GM19438 (cell line): ENCODE results near the gene PCBP4.

Source experiments
- ATAC-seq: cut with Tn5 transposase; IDR thresholded peaks from one replicate; pipeline ENCODE4 v1.9.1; 2021; ENCODE audit warnings: low read depth; ENCODE audit not compliant: unreplicated experiment

Gene PCBP4

GRCh38 chr3:51958603-51959521 lies 8.4 kb downstream of the PCBP4 start:
- no peak for ATAC-seq

GRCh38 chr3:51957520-51958205 lies 9.6 kb downstream of the PCBP4 start:
- no peak for ATAC-seq

- no peak for ATAC-seq
Measured at GRCh38 chr3:51955893-51956770, 11.1 kb downstream of the PCBP4 start.

GRCh38 chr3:51955175-51955892 lies 11.9 kb downstream of the PCBP4 start, which contains the start of gene GPR62:
Gene GPR62 (plus strand): TSS chr3:51955381. CDS start chr3:51955653, 272 bp downstream.
- no peak for ATAC-seq

- no peak for ATAC-seq
Measured at GRCh38 chr3:51954713-51955112, 12.5 kb downstream of the PCBP4 start.

GRCh38 chr3:51954105-51954504 lies 13.1 kb downstream of the PCBP4 start:
- ATAC-seq: no peak

GRCh38 chr3:51953445-51953844 lies 13.8 kb downstream of the PCBP4 start:
- ATAC-seq: no peak

GRCh38 chr3:51950899-51951298 lies 16.4 kb downstream of the PCBP4 start:
- ATAC-seq: no peak

GRCh38 chr3:51949121-51949520 lies 18.1 kb downstream of the PCBP4 start:
- ATAC-seq: no peak

- no peak for ATAC-seq
Measured at GRCh38 chr3:51948016-51948580, 19.2 kb downstream of the PCBP4 start.

GRCh38 chr3:51947215-51947900 lies 19.9 kb downstream of the PCBP4 start:
- no peak for ATAC-seq

GRCh38 chr3:51946796-51947195 lies 20.5 kb downstream of the PCBP4 start:
- no peak for ATAC-seq

- no peak for ATAC-seq
Measured at GRCh38 chr3:51945926-51946705, 21.1 kb downstream of the PCBP4 start.

GRCh38 chr3:51945031-51945840 lies 22.0 kb downstream of the PCBP4 start:
- ATAC-seq: no peak

GRCh38 chr3:51944451-51945021 lies 22.7 kb downstream of the PCBP4 start:
- no peak for ATAC-seq

- no peak for ATAC-seq
Measured at GRCh38 chr3:51943451-51944391, 23.5 kb downstream of the PCBP4 start.
